SK-N-SH (cell line): ENCODE measurements around the gene PAWR.

Experiments
- ELF1 ChIP-seq: IDR thresholded peaks from 2 replicates; pipeline ENCODE4 v1.4.0; 2012
- EP300 ChIP-seq, 2 experiments: IDR thresholded peaks; 2 replicates each; pipeline versions ENCODE4 v1.4.0 to v1.6.1; 2012; ENCODE audit warnings: borderline replicate concordance in 1 of 2, low read depth in 1 of 2, low read length in 1 of 2
- EZH2phosphoT487 ChIP-seq: fragments of 200-600 bp; sonication (generic); IDR thresholded peaks from 2 replicates; pipeline ENCODE4 v1.6.1; 2017; ENCODE audit warnings: low read depth, mixed run types, mild to moderate bottlenecking, antibody characterized with exemption, moderate library complexity, borderline replicate concordance
- GABPA ChIP-seq: IDR thresholded peaks from 2 replicates; pipeline ENCODE4 v1.4.0; 2012; ENCODE audit warnings: low read depth, mild to moderate bottlenecking
- MEF2A ChIP-seq: IDR thresholded peaks from 2 replicates; pipeline ENCODE4 v1.4.0; 2012; ENCODE audit warnings: low read depth, borderline replicate concordance
- MXI1 ChIP-seq: IDR thresholded peaks from 2 replicates; pipeline ENCODE4 v1.6.1; 2012; ENCODE audit warnings: mild to moderate bottlenecking, low read depth, low read length, improper control_type of control experiment
- POLR2AphosphoS5 ChIP-seq: IDR thresholded peaks from 2 replicates; pipeline ENCODE4 v1.6.1; 2012; ENCODE audit warnings: low read depth, low read length
- RAD21 ChIP-seq: IDR thresholded peaks from 2 replicates; pipeline ENCODE4 v1.6.1; 2012; ENCODE audit warnings: mild to moderate bottlenecking, low read length
- TAF1 ChIP-seq: IDR thresholded peaks from 2 replicates; pipeline ENCODE4 v1.6.1; 2012; ENCODE audit warnings: low read depth, mild to moderate bottlenecking, low read length, moderate library complexity, borderline replicate concordance
- YY1 ChIP-seq: IDR thresholded peaks from 2 replicates; pipeline ENCODE4 v1.4.0; 2012; ENCODE audit warnings: low read depth, mild to moderate bottlenecking
- TF ChIP-seq, protein P1 (sequence below): fragments of 200-600 bp; sonication (generic); IDR thresholded peaks from 2 replicates; pipeline ENCODE4 v1.6.1; 2017; ENCODE audit warnings: antibody characterized with exemption, mild to moderate bottlenecking, moderate library complexity
- TF ChIP-seq, protein P2 (sequence below): IDR thresholded peaks from 2 replicates; pipeline ENCODE4 v1.6.1; 2012; ENCODE audit warnings: mild to moderate bottlenecking, low read depth, low read length, moderate library complexity

DNA sequence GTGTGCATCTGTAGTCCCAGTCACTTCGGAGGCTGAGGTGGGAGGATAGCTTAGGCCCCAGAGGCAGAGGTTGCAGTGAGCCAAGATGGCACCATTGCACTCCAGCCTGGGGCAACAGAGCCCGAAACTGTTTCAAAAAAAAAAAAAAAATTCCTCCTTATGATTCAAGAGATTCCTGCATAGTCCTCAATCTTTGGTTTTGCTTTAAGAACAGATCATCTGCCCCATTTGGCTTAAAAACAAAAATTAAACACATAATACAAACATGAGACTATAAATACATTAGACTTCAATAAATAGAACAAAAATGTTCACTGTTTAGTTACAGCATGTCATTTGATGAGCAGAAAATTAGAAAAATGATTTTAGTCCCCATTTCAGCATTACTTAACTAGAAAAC, 131.2 kb downstream of the PAWR start:
- TF ChIP-seq, protein P1, sequence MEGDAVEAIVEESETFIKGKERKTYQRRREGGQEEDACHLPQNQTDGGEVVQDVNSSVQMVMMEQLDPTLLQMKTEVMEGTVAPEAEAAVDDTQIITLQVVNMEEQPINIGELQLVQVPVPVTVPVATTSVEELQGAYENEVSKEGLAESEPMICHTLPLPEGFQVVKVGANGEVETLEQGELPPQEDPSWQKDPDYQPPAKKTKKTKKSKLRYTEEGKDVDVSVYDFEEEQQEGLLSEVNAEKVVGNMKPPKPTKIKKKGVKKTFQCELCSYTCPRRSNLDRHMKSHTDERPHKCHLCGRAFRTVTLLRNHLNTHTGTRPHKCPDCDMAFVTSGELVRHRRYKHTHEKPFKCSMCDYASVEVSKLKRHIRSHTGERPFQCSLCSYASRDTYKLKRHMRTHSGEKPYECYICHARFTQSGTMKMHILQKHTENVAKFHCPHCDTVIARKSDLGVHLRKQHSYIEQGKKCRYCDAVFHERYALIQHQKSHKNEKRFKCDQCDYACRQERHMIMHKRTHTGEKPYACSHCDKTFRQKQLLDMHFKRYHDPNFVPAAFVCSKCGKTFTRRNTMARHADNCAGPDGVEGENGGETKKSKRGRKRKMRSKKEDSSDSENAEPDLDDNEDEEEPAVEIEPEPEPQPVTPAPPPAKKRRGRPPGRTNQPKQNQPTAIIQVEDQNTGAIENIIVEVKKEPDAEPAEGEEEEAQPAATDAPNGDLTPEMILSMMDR, result no peak
- TF ChIP-seq POLR2AphosphoS5 (no peak), EP300 (IDR thresholded peaks at IDR 0.05; ENCODE audit: borderline replicate concordance in 1 of 2, low read depth in 1 of 2, low read length in 1 of 2) (no peak), RAD21 (no peak), MXI1 (no peak), EZH2phosphoT487 (no peak), GABPA (no peak), ELF1 (no peak), MEF2A (no peak), YY1 (no peak), TAF1 (no peak)
- TF ChIP-seq, protein P2, sequence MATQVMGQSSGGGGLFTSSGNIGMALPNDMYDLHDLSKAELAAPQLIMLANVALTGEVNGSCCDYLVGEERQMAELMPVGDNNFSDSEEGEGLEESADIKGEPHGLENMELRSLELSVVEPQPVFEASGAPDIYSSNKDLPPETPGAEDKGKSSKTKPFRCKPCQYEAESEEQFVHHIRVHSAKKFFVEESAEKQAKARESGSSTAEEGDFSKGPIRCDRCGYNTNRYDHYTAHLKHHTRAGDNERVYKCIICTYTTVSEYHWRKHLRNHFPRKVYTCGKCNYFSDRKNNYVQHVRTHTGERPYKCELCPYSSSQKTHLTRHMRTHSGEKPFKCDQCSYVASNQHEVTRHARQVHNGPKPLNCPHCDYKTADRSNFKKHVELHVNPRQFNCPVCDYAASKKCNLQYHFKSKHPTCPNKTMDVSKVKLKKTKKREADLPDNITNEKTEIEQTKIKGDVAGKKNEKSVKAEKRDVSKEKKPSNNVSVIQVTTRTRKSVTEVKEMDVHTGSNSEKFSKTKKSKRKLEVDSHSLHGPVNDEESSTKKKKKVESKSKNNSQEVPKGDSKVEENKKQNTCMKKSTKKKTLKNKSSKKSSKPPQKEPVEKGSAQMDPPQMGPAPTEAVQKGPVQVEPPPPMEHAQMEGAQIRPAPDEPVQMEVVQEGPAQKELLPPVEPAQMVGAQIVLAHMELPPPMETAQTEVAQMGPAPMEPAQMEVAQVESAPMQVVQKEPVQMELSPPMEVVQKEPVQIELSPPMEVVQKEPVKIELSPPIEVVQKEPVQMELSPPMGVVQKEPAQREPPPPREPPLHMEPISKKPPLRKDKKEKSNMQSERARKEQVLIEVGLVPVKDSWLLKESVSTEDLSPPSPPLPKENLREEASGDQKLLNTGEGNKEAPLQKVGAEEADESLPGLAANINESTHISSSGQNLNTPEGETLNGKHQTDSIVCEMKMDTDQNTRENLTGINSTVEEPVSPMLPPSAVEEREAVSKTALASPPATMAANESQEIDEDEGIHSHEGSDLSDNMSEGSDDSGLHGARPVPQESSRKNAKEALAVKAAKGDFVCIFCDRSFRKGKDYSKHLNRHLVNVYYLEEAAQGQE, result no peak
